HepG2 (cell line): ENCODE data around the gene NACC2. TPM values are rescaled to one million over a fixed set of nuclear protein-coding genes. Genes with fewer than 3 reads are reported as not detected.

ENCODE experiments used
- ATF7-NPFF ChIP-seq: sonication (generic); formaldehyde crosslinking; IDR thresholded peaks from 2 replicates; pipeline ENCODE4 v1.8.1; 2023; ENCODE audit warnings: mild to moderate bottlenecking, low read depth, missing genetic modification reagents, moderate library complexity
- ELF1 ChIP-seq: sonication (generic); formaldehyde crosslinking; IDR thresholded peaks from 2 replicates; pipeline ENCODE4 v1.4.0; 2020; ENCODE audit warnings: missing genetic modification reagents
- GTF3A ChIP-seq: sonication (generic); formaldehyde crosslinking; conservative IDR thresholded peaks from 2 replicates; pipeline ENCODE4 v1.4.0; 2020; ENCODE audit warnings: mild to moderate bottlenecking, missing genetic modification reagents
- JUNB ChIP-seq: sonication (generic); formaldehyde crosslinking; IDR thresholded peaks from 2 replicates; pipeline ENCODE4 v1.8.0; 2022; ENCODE audit warnings: missing genetic modification reagents, mild to moderate bottlenecking, borderline replicate concordance
- SAFB2 ChIP-seq: sonication (generic); formaldehyde crosslinking; IDR thresholded peaks from 2 replicates; pipeline ENCODE4 v1.5.1; 2020; ENCODE audit warnings: missing genetic modification reagents, low read depth, mild to moderate bottlenecking, borderline replicate concordance
- SIX4 ChIP-seq: sonication (generic); formaldehyde crosslinking; IDR thresholded peaks from 2 replicates; pipeline ENCODE4 v1.4.0; 2020; ENCODE audit warnings: missing genetic modification reagents
- STAG1 ChIP-seq: sonication (generic); formaldehyde crosslinking; IDR thresholded peaks from 2 replicates; pipeline ENCODE4 v1.4.0; 2020; ENCODE audit warnings: missing genetic modification reagents
- ZNF326 ChIP-seq: sonication (generic); formaldehyde crosslinking; IDR thresholded peaks from 2 replicates; pipeline ENCODE4 v1.4.0; 2020; ENCODE audit warnings: missing genetic modification reagents, borderline replicate concordance
- ZNF337 ChIP-seq: sonication (generic); formaldehyde crosslinking; IDR thresholded peaks from 2 replicates; pipeline ENCODE4 v1.5.1; 2020; ENCODE audit warnings: missing genetic modification reagents, low read depth, mild to moderate bottlenecking, borderline replicate concordance
- ZNF383 ChIP-seq: sonication (generic); formaldehyde crosslinking; IDR thresholded peaks from 2 replicates; pipeline ENCODE4 v1.4.0; 2020; ENCODE audit warnings: missing genetic modification reagents, mild to moderate bottlenecking, borderline replicate concordance
- ZNF644 ChIP-seq: IDR thresholded peaks from 2 replicates; pipeline ENCODE4 v1.6.1; 2016; ENCODE audit warnings: low read depth
- polyA plus RNA-seq, 8 experiments: library from polyadenylated mRNA; depleted of rRNA in 3 of 8; stranded (reverse) in 7 of 8; unstranded in 1 of 8; fragments of >200 nt; fragmentation: Illumina TruSeq in 4 of 8; extraction: Trizol in 4 of 8; gene quantifications; 2 replicates each; pipeline versions ENCODE4 v1.2.1 to v1.2.3, GENCODE V29; 2011 to 2016; ENCODE audit warnings: low read depth in 4 of 8, missing spikeins in 1 of 8, mixed read lengths in 1 of 8; ENCODE audit not compliant: insufficient read depth in 1 of 8
- total RNA-seq, 5 experiments: library from RNA; depleted of rRNA; stranded (reverse); fragments of >200 nt; fragmentation: Illumina TruSeq; extraction: Trizol; gene quantifications; 2 replicates each; pipeline ENCODE4 v1.2.3, GENCODE V29; 2016; ENCODE audit warnings: low read depth in 1 of 5
- TF ChIP-seq, protein P1 (sequence below): sonication (generic); formaldehyde crosslinking; IDR thresholded peaks from 2 replicates; pipeline ENCODE4 v1.4.0; 2020; ENCODE audit warnings: missing genetic modification reagents
- TF ChIP-seq, protein P2 (sequence below): sonication (generic); formaldehyde crosslinking; IDR thresholded peaks from 2 replicates; pipeline ENCODE4 v1.8.1; 2023; ENCODE audit warnings: mild to moderate bottlenecking, missing genetic modification reagents, borderline replicate concordance
- TF ChIP-seq, protein P3 (sequence below): sonication (generic); formaldehyde crosslinking; conservative IDR thresholded peaks from 2 replicates; pipeline ENCODE4 v1.8.0; 2022; ENCODE audit warnings: low read depth, missing genetic modification reagents
- TF ChIP-seq, protein P4 (sequence below): sonication (generic); formaldehyde crosslinking; IDR thresholded peaks from 2 replicates; pipeline ENCODE4 v1.4.0; 2020; ENCODE audit warnings: missing genetic modification reagents
- TF ChIP-seq, protein P5 (sequence below): sonication (generic); formaldehyde crosslinking; IDR thresholded peaks from 2 replicates; pipeline ENCODE4 v1.5.0; 2020; ENCODE audit warnings: mild to moderate bottlenecking, low read depth, missing genetic modification reagents, borderline replicate concordance

Gene NACC2
- total and polyA plus RNA-seq, 2 of the 13 experiments (the other 11 are each of a cell fraction or from before 2014, with no cell fraction given) = 5.9 to 12.3 TPM

DNA sequence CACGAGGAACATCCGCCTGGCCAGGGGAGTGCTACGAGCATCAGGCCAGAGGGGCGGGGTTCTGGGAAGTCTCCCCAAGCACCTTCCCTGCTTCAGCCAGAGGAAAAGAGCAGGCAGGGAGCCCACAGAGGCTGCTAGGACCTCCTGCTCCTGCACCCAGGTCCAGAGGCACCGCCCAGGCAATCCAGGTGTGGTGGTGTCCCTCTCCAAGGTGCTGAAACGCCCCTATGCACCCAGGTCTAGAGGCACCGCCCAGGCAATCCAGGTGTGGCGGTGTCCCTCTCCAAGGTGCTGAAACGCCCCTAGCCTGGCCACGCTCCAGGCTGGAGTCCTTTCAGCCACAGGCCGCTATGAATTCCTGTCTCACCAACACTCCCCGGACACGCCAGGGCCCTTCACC is 123.2 kb downstream of the NACC2 start (continued):
- peak; percentile 71 for TF ChIP-seq ELF1 (CRISPR knock-in tag)
- TF ChIP-seq SIX4 = peak; percentile 94
- peak; percentile 48 for TF ChIP-seq STAG1 (CRISPR knock-in tag)
- 0 out of 2 replicates have a peak, but pooled peaks have one; percentile 31 for TF ChIP-seq ZNF383
- TF ChIP-seq, protein P1, sequence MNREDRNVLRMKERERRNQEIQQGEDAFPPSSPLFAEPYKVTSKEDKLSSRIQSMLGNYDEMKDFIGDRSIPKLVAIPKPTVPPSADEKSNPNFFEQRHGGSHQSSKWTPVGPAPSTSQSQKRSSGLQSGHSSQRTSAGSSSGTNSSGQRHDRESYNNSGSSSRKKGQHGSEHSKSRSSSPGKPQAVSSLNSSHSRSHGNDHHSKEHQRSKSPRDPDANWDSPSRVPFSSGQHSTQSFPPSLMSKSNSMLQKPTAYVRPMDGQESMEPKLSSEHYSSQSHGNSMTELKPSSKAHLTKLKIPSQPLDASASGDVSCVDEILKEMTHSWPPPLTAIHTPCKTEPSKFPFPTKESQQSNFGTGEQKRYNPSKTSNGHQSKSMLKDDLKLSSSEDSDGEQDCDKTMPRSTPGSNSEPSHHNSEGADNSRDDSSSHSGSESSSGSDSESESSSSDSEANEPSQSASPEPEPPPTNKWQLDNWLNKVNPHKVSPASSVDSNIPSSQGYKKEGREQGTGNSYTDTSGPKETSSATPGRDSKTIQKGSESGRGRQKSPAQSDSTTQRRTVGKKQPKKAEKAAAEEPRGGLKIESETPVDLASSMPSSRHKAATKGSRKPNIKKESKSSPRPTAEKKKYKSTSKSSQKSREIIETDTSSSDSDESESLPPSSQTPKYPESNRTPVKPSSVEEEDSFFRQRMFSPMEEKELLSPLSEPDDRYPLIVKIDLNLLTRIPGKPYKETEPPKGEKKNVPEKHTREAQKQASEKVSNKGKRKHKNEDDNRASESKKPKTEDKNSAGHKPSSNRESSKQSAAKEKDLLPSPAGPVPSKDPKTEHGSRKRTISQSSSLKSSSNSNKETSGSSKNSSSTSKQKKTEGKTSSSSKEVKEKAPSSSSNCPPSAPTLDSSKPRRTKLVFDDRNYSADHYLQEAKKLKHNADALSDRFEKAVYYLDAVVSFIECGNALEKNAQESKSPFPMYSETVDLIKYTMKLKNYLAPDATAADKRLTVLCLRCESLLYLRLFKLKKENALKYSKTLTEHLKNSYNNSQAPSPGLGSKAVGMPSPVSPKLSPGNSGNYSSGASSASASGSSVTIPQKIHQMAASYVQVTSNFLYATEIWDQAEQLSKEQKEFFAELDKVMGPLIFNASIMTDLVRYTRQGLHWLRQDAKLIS = 0 out of 2 replicates have a peak, but pooled peaks have one; percentile 76
- TF ChIP-seq, protein P2, sequence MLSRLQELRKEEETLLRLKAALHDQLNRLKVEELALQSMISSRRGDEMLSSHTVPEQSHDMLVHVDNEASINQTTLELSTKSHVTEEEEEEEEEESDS (CRISPR knock-in tag) = peak; percentile 97
- TF ChIP-seq ZNF644 (CRISPR knock-in tag) = peak; percentile 67; the same call in 1 of the 2 replicates
- TF ChIP-seq SAFB2 = peak; percentile 91
- TF ChIP-seq JUNB (CRISPR knock-in tag) = peak; percentile 89
- TF ChIP-seq, protein P3, sequence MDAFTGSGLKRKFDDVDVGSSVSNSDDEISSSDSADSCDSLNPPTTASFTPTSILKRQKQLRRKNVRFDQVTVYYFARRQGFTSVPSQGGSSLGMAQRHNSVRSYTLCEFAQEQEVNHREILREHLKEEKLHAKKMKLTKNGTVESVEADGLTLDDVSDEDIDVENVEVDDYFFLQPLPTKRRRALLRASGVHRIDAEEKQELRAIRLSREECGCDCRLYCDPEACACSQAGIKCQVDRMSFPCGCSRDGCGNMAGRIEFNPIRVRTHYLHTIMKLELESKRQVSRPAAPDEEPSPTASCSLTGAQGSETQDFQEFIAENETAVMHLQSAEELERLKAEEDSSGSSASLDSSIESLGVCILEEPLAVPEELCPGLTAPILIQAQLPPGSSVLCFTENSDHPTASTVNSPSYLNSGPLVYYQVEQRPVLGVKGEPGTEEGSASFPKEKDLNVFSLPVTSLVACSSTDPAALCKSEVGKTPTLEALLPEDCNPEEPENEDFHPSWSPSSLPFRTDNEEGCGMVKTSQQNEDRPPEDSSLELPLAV (CRISPR knock-in tag) = peak; percentile 77; the same call in 1 of the 2 replicates
- TF ChIP-seq GTF3A (CRISPR knock-in tag) = no peak
- TF ChIP-seq, protein P4, sequence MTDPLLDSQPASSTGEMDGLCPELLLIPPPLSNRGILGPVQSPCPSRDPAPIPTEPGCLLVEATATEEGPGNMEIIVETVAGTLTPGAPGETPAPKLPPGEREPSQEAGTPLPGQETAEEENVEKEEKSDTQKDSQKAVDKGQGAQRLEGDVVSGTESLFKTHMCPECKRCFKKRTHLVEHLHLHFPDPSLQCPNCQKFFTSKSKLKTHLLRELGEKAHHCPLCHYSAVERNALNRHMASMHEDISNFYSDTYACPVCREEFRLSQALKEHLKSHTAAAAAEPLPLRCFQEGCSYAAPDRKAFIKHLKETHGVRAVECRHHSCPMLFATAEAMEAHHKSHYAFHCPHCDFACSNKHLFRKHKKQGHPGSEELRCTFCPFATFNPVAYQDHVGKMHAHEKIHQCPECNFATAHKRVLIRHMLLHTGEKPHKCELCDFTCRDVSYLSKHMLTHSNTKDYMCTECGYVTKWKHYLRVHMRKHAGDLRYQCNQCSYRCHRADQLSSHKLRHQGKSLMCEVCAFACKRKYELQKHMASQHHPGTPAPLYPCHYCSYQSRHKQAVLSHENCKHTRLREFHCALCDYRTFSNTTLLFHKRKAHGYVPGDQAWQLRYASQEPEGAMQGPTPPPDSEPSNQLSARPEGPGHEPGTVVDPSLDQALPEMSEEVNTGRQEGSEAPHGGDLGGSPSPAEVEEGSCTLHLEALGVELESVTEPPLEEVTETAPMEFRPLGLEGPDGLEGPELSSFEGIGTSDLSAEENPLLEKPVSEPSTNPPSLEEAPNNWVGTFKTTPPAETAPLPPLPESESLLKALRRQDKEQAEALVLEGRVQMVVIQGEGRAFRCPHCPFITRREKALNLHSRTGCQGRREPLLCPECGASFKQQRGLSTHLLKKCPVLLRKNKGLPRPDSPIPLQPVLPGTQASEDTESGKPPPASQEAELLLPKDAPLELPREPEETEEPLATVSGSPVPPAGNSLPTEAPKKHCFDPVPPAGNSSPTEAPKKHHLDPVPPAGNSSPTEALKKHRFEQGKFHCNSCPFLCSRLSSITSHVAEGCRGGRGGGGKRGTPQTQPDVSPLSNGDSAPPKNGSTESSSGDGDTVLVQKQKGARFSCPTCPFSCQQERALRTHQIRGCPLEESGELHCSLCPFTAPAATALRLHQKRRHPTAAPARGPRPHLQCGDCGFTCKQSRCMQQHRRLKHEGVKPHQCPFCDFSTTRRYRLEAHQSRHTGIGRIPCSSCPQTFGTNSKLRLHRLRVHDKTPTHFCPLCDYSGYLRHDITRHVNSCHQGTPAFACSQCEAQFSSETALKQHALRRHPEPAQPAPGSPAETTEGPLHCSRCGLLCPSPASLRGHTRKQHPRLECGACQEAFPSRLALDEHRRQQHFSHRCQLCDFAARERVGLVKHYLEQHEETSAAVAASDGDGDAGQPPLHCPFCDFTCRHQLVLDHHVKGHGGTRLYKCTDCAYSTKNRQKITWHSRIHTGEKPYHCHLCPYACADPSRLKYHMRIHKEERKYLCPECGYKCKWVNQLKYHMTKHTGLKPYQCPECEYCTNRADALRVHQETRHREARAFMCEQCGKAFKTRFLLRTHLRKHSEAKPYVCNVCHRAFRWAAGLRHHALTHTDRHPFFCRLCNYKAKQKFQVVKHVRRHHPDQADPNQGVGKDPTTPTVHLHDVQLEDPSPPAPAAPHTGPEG = peak; percentile 95
- TF ChIP-seq, protein P5, sequence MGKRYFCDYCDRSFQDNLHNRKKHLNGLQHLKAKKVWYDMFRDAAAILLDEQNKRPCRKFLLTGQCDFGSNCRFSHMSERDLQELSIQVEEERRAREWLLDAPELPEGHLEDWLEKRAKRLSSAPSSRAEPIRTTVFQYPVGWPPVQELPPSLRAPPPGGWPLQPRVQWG (CRISPR knock-in tag) = peak; percentile 90; the same call in 1 of the 2 replicates
- peak; percentile 94 for TF ChIP-seq ZNF326 (CRISPR knock-in tag)
- peak; percentile 98 for TF ChIP-seq ATF7-NPFF (CRISPR knock-in tag)
- TF ChIP-seq ZNF337 = peak; percentile 98; the same call in 1 of the 2 replicates
